H9 (cell line): Measurements from ENCODE around the gene TFEB. TPM values are rescaled to one million over a fixed set of nuclear protein-coding genes. Genes with fewer than 3 reads are reported as not detected.

ENCODE experiments used
- DNase-seq: peaks from one replicate; pipeline ENCODE4 v3.0.0-alpha.2; 2017
- H2AFZ ChIP-seq: one replicate; pipeline ENCODE4 v1.6.1; 2013; ENCODE audit warnings: mild to moderate bottlenecking, low read length, control low read depth, moderate library complexity
- H2AK5ac ChIP-seq: 2 replicates; pipeline ENCODE4 v1.6.1; 2013; ENCODE audit warnings: low read length, control low read depth, mixed read lengths; ENCODE audit not compliant: insufficient read length
- H2BK120ac ChIP-seq: one replicate; pipeline ENCODE4 v1.6.1; 2013; ENCODE audit warnings: low read depth, mild to moderate bottlenecking, low read length, control low read depth, inconsistent platforms; ENCODE audit not compliant: poor library complexity, severe bottlenecking
- H2BK12ac ChIP-seq: 2 replicates; pipeline ENCODE4 v1.6.1; 2013; ENCODE audit warnings: low read length, control low read depth, mixed read lengths, low read depth; ENCODE audit not compliant: insufficient read length
- H2BK15ac ChIP-seq: 2 replicates; pipeline ENCODE4 v1.6.1; 2013; ENCODE audit warnings: low read depth, low read length, control low read depth
- H2BK20ac ChIP-seq: one replicate; pipeline ENCODE4 v1.6.1; 2013; ENCODE audit warnings: low read depth, mild to moderate bottlenecking, low read length, control low read depth, inconsistent platforms; ENCODE audit not compliant: poor library complexity, severe bottlenecking
- H2BK5ac ChIP-seq: 2 replicates; pipeline ENCODE4 v1.6.1; 2013; ENCODE audit warnings: low read length, control low read depth, mixed read lengths; ENCODE audit not compliant: insufficient read length
- H3K14ac ChIP-seq: 2 replicates; pipeline ENCODE4 v1.6.1; 2013; ENCODE audit warnings: low read length, control low read depth; ENCODE audit not compliant: insufficient read depth
- H3K18ac ChIP-seq: 2 replicates; pipeline ENCODE4 v1.6.1; 2013; ENCODE audit warnings: low read depth, mild to moderate bottlenecking, mixed read lengths, low read length, control low read depth; ENCODE audit not compliant: insufficient read length
- H3K23ac ChIP-seq: 2 replicates; pipeline ENCODE4 v1.6.1; 2013; ENCODE audit warnings: low read length, control low read depth, mixed read lengths, low read depth; ENCODE audit not compliant: insufficient read length
- H3K23me2 ChIP-seq: 2 replicates; pipeline ENCODE4 v1.6.1; 2013; ENCODE audit warnings: low read depth, mild to moderate bottlenecking, mixed read lengths, low read length, control low read depth; ENCODE audit not compliant: insufficient read length, poor library complexity, severe bottlenecking
- H3K27ac ChIP-seq: 2 replicates; pipeline ENCODE4 v1.5.1; 2013; ENCODE audit warnings: low read length, control low read depth, mixed read lengths, low read depth; ENCODE audit not compliant: insufficient read length
- H3K27me3 ChIP-seq: 2 replicates; pipeline ENCODE4 v1.6.1; 2013; ENCODE audit warnings: low read length, control low read depth, inconsistent platforms; ENCODE audit not compliant: insufficient read depth
- H3K4ac ChIP-seq: 2 replicates; pipeline ENCODE4 v1.6.1; 2013; ENCODE audit warnings: low read depth, mild to moderate bottlenecking, control low read depth, inconsistent platforms, low read length, moderate library complexity
- H3K4me1 ChIP-seq: 2 replicates; pipeline ENCODE4 v1.6.1; 2013; ENCODE audit warnings: low read length, control low read depth, inconsistent platforms; ENCODE audit not compliant: insufficient read depth
- H3K4me2 ChIP-seq: 2 replicates; pipeline ENCODE4 v1.6.1; 2013; ENCODE audit warnings: low read length, control low read depth, mixed read lengths; ENCODE audit not compliant: insufficient read length, insufficient read depth
- H3K56ac ChIP-seq: 2 replicates; pipeline ENCODE4 v1.6.1; 2013; ENCODE audit warnings: low read depth, mild to moderate bottlenecking, mixed read lengths, low read length, control low read depth; ENCODE audit not compliant: insufficient read length
- H3K79me1 ChIP-seq: 2 replicates; pipeline ENCODE4 v1.6.1; 2013; ENCODE audit warnings: low read depth, mild to moderate bottlenecking, moderate library complexity, low read length, control low read depth, inconsistent platforms; ENCODE audit not compliant: insufficient read depth, poor library complexity, severe bottlenecking
- H3K79me2 ChIP-seq: 2 replicates; pipeline ENCODE4 v1.6.1; 2013; ENCODE audit warnings: low read length, control low read depth, inconsistent platforms; ENCODE audit not compliant: insufficient read depth
- H3K9ac ChIP-seq: 2 replicates; pipeline ENCODE4 v1.6.1; 2013; ENCODE audit warnings: low read length, control low read depth, mixed read lengths; ENCODE audit not compliant: insufficient read length; ENCODE audit errors: extremely low read depth
- H3K9me3 ChIP-seq: one replicate; pipeline ENCODE4 v1.6.1; 2013; ENCODE audit warnings: low read depth, low read length, inconsistent platforms; ENCODE audit not compliant: control insufficient read depth
- H3T11ph ChIP-seq: one replicate; pipeline ENCODE4 v1.6.1; 2013; ENCODE audit warnings: mild to moderate bottlenecking, low read length, control low read depth, inconsistent platforms
- H4K20me1 ChIP-seq: one replicate; pipeline ENCODE4 v1.6.1; 2013; ENCODE audit not compliant: control insufficient read depth, insufficient read length, insufficient read depth
- H4K5ac ChIP-seq: 2 replicates; pipeline ENCODE4 v1.6.1; 2013; ENCODE audit warnings: low read depth, mild to moderate bottlenecking, mixed read lengths, low read length, control low read depth; ENCODE audit not compliant: insufficient read length
- H4K8ac ChIP-seq: replicated peaks from 2 replicates; pipeline ENCODE4 v1.6.1; 2013; ENCODE audit warnings: low read length, control low read depth, mixed read lengths, low read depth; ENCODE audit not compliant: insufficient read length
- H4K91ac ChIP-seq: 2 replicates; pipeline ENCODE4 v1.6.1; 2013; ENCODE audit warnings: low read depth, mild to moderate bottlenecking, moderate library complexity, mixed read lengths, low read length, control low read depth; ENCODE audit not compliant: insufficient read length
- H3K27ac Mint-ChIP-seq, 3 experiments: 2 replicates in 2 of 3; 3 replicates in 1 of 3; pipeline ENCODE4 v1.8.0; 2020 to 2021; ENCODE audit warnings: mixed read lengths in 3 of 3, mild to moderate bottlenecking in 1 of 3, moderate library complexity in 1 of 3
- H3K27me3 Mint-ChIP-seq: 2 replicates; pipeline ENCODE4 v1.8.0; 2021; ENCODE audit warnings: low read depth, mild to moderate bottlenecking, moderate library complexity, mixed read lengths
- H3K36me3 Mint-ChIP-seq, 3 experiments: 2 replicates in 2 of 3; 3 replicates in 1 of 3; pipeline ENCODE4 v1.8.0; 2020 to 2021; ENCODE audit warnings: low read depth in 3 of 3, mixed read lengths in 3 of 3; ENCODE audit not compliant: insufficient read depth in 1 of 3
- H3K4me1 Mint-ChIP-seq, 2 experiments: 2 replicates each; pipeline ENCODE4 v1.8.0; 2020; ENCODE audit warnings: mixed read lengths in 2 of 2
- H3K4me3 Mint-ChIP-seq, 2 experiments: 2 replicates in 1 of 2; 3 replicates in 1 of 2; pipeline ENCODE4 v1.8.0; 2020 to 2021; ENCODE audit warnings: mild to moderate bottlenecking in 2 of 2, mixed read lengths in 2 of 2, moderate library complexity in 1 of 2
- H3K9me3 Mint-ChIP-seq, 2 experiments: 2 replicates in 1 of 2; 3 replicates in 1 of 2; pipeline ENCODE4 v1.8.0; 2020; ENCODE audit warnings: mild to moderate bottlenecking in 2 of 2, mixed read lengths in 2 of 2, moderate library complexity in 1 of 2
- WGBS: extraction: QIAGEN DNeasy Blood & Tissue Kit; methylation state at CpG from one replicate; pipeline ENCODE4 v1.1.7; 2013; ENCODE audit warnings: missing lambda C conversion rate, low lambda C conversion rate, mixed read lengths; ENCODE audit not compliant: insufficient read length; ENCODE audit errors: extremely low coverage; 5-methylcytosine and 5-hydroxymethylcytosine counted together
- total RNA-seq: library from RNA; stranded (reverse); gene quantifications from 2 replicates; pipeline ENCODE4 v1.2.1, GENCODE V29; 2021
- TF ChIP-seq, protein P1 (sequence below): fragments of 200-600 bp; sonication (generic); conservative IDR thresholded peaks from 3 replicates; pipeline ENCODE4 v1.8.0; 2021; ENCODE audit warnings: antibody characterized with exemption, mild to moderate bottlenecking

Gene TFEB
- total RNA-seq, 1 experiment from 2014 or later, result 1.2 TPM

- WGBS, result no CpG with 5 or more reads among the region's 25 CpGs
- Mint-ChIP-seq H3K9me3 (no peaks in the 10 kb centered on the region), H3K27ac (peak overlapping the region in 1 of 3 experiments; percentile 34; a peak in 2 of 7 replicates), H3K27me3 (peaks cover 16% of the 10 kb centered on the region), H3K36me3 (no peaks in the 10 kb centered on the region), H3K4me1 (peaks cover 21 to 45% of the 10 kb centered on the region in 2 experiments), H3K4me3 (0 out of 5 replicates have a peak overlapping the region, but pooled peaks of 1 of the 2 experiments have one; percentile 30)
- Histone ChIP-seq H3K14ac (no peak overlapping the region), H2BK5ac (no peak overlapping the region), H3K56ac (no peak overlapping the region), H4K8ac (no peak overlapping the region), H3K4me1 (no peaks in the 10 kb centered on the region), H2BK12ac (no peak overlapping the region), H3K4me2 (peak overlapping the region; percentile 6), H3K9ac (no peak overlapping the region), H2BK120ac (no peak overlapping the region), H2BK20ac (no peak overlapping the region), H2BK15ac (no peak overlapping the region), H3T11ph (no peak overlapping the region), H3K4ac (no peak overlapping the region), H3K23me2 (no peaks in the 10 kb centered on the region), H3K79me1 (no peaks in the 10 kb centered on the region), H4K5ac (no peak overlapping the region), H3K27ac (no peak overlapping the region), H4K91ac (no peak overlapping the region), H3K79me2 (no peaks in the 10 kb centered on the region), H3K9me3 (no peaks in the 10 kb centered on the region), H4K20me1 (no peaks in the 10 kb centered on the region), H2AK5ac (no peak overlapping the region), H3K27me3 (no peaks in the 10 kb centered on the region), H3K18ac (no peak overlapping the region), H2AFZ (no peak overlapping the region), H3K23ac (no peak overlapping the region)
- TF ChIP-seq, protein P1, sequence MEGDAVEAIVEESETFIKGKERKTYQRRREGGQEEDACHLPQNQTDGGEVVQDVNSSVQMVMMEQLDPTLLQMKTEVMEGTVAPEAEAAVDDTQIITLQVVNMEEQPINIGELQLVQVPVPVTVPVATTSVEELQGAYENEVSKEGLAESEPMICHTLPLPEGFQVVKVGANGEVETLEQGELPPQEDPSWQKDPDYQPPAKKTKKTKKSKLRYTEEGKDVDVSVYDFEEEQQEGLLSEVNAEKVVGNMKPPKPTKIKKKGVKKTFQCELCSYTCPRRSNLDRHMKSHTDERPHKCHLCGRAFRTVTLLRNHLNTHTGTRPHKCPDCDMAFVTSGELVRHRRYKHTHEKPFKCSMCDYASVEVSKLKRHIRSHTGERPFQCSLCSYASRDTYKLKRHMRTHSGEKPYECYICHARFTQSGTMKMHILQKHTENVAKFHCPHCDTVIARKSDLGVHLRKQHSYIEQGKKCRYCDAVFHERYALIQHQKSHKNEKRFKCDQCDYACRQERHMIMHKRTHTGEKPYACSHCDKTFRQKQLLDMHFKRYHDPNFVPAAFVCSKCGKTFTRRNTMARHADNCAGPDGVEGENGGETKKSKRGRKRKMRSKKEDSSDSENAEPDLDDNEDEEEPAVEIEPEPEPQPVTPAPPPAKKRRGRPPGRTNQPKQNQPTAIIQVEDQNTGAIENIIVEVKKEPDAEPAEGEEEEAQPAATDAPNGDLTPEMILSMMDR, result no peak
- no peak for DNase-seq
Observed at GRCh38 chr6:41677124-41677921, 58.1 kb downstream of the TFEB start.
